A549 treated with AZD2906 at 1 μM for 4 hours (cell line): ENCODE results near the gene NHSL2. TPM values are rescaled to one million over a fixed set of nuclear protein-coding genes. Genes with fewer than 3 reads are reported as not detected.

Experiments used
- total RNA-seq: library from RNA; stranded (reverse); fragments of 200-300 nt; extraction: Qiagen RNA extraction; gene quantifications from 5 replicates; pipeline ENCODE4 v1.2.3, GENCODE V29; 2022

Gene NHSL2
- total RNA-seq, result 0.22 to 0.29 TPM (median 0.24 TPM) in 5 replicates

GRCh38 chrX:71910643-71910985, at the start of gene NHSL2:
TSS of gene NHSL2 (plus strand) at chrX:71910845.

GRCh38 chrX:72131317-72132294, 221.0 kb downstream of the NHSL2 start, which contains the start of gene RTL5:
TSS of gene RTL5 (minus strand) at chrX:72131915.

GRCh38 chrX:72181178-72182125, 270.8 kb downstream of the NHSL2 start, which contains the start of gene PIN4:
TSS of gene PIN4 (plus strand) at chrX:72181757. CDS start at chrX:72181786, 29 bp downstream.

Other genes starting within 250 kb of the NHSL2 start
- gene CXorf49, start 192.6 kb upstream of the NHSL2 start, total RNA-seq, result not detected in 5 replicates
- gene CXorf49B, start 147.5 kb upstream of the NHSL2 start, total RNA-seq, result not detected in 5 replicates
- 2.2 to 2.3 TPM (median 2.2 TPM) in 5 replicates for gene RTL5, start 221.1 kb downstream of the NHSL2 start, total RNA-seq